ENCODE measurements around the gene PSMB5. TPM values are rescaled to one million over a fixed set of nuclear protein-coding genes. Genes with fewer than 3 reads are reported as not detected.
A peak's percentile ranks its signal among the peaks of the same experiment; 100 is the strongest.

PSMB5 gene
- total RNA-seq, 1 experiment from 2014 or later = 224 TPM

DNA sequence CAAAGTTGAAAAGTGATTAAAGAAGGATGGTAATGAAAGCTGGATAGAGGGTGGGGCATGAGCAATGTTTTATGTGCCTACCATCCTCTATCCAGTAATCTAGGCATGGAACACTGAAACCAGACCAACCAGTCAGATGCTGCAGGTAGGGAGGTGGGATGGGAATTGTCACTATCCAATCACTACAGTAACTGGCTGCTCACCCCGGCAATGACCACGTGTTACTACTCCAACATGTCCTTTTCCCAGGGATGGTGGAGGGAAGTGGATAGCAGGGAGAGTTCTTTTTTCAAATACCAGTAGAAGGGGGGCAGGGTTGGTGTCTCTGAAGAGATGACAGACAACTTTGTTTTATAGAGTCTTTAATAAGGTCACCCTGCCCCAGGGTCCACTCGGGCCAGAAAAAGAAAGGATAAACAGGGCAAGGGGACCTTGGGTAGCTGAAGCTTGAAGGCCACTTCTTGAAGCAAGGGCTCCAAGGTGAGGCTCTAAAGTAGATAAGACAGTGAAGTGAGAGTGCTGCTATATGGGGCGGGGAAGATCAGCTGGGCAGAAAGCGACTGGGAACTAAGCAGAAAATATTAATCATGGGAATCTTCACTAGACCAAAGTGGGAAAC, 37.3 kb upstream of the PSMB5 start (continued):
- TF ChIP-seq, protein P1, sequence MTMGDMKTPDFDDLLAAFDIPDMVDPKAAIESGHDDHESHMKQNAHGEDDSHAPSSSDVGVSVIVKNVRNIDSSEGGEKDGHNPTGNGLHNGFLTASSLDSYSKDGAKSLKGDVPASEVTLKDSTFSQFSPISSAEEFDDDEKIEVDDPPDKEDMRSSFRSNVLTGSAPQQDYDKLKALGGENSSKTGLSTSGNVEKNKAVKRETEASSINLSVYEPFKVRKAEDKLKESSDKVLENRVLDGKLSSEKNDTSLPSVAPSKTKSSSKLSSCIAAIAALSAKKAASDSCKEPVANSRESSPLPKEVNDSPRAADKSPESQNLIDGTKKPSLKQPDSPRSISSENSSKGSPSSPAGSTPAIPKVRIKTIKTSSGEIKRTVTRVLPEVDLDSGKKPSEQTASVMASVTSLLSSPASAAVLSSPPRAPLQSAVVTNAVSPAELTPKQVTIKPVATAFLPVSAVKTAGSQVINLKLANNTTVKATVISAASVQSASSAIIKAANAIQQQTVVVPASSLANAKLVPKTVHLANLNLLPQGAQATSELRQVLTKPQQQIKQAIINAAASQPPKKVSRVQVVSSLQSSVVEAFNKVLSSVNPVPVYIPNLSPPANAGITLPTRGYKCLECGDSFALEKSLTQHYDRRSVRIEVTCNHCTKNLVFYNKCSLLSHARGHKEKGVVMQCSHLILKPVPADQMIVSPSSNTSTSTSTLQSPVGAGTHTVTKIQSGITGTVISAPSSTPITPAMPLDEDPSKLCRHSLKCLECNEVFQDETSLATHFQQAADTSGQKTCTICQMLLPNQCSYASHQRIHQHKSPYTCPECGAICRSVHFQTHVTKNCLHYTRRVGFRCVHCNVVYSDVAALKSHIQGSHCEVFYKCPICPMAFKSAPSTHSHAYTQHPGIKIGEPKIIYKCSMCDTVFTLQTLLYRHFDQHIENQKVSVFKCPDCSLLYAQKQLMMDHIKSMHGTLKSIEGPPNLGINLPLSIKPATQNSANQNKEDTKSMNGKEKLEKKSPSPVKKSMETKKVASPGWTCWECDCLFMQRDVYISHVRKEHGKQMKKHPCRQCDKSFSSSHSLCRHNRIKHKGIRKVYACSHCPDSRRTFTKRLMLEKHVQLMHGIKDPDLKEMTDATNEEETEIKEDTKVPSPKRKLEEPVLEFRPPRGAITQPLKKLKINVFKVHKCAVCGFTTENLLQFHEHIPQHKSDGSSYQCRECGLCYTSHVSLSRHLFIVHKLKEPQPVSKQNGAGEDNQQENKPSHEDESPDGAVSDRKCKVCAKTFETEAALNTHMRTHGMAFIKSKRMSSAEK (CRISPR knock-in tag; IDR thresholded peaks at IDR 0.05; ENCODE audit: borderline replicate concordance) = no peak
- TF ChIP-seq USF2 (CRISPR knock-in tag; IDR thresholded peaks at IDR 0.05) (peak; percentile 62), JUN (CRISPR knock-in tag; IDR thresholded peaks at IDR 0.05) (no peak)

GRCh38 chr14:23071244-23071920, 36.7 kb upstream of the PSMB5 start:
- Mint-ChIP-seq H3K27ac (peak overlapping the region; percentile 96), H3K4me1 (peaks cover 38% of the 10 kb centered on the region), H3K9me3 (no peaks in the 10 kb centered on the region), H3K27me3 (ENCODE audit: low read depth) (no peaks in the 10 kb centered on the region), H3K36me3 (peaks cover 70% of the 10 kb centered on the region), H3K4me3 (peak overlapping the region; percentile 95)
- POLR2A ChIA-PET = interaction anchor here (0.5 to 2.3 kb wide), 12 partner anchors 11 to 250 kb away, joined by 3 to 24 read pairs (median 4); partner anchors contain the start of genes ACIN1, C14orf119, HAUS4 and PABPN1
- CTCF ChIA-PET = interaction anchor here (0.6 to 4.6 kb wide), 20 partner anchors 9 to 295 kb away, joined by 3 to 49 read pairs (median 4); partner anchors contain the start of genes ACIN1, C14orf119, CDH24 and PRMT5
- peak; percentile 82 for DNase-seq (ENCODE audit: low spot score)
- ATAC-seq = peak; percentile 87
- TF ChIP-seq NFATC4 (CRISPR knock-in tag; IDR thresholded peaks at IDR 0.05) (0 out of 2 replicates have a peak, but pooled peaks have one; percentile 26), FOXJ3 (CRISPR knock-in tag; IDR thresholded peaks at IDR 0.05; ENCODE audit: borderline replicate concordance) (no peak), AR (CRISPR knock-in tag; IDR thresholded peaks at IDR 0.05) (0 out of 2 replicates have a peak, but pooled peaks have one; percentile 48), ATF1 (CRISPR knock-in tag; IDR thresholded peaks at IDR 0.05) (no peak), FOXK1 (CRISPR knock-in tag; IDR thresholded peaks at IDR 0.05) (peak; percentile 69; the same call in 1 of the 2 replicates), ZNF219 (CRISPR knock-in tag; IDR thresholded peaks at IDR 0.05; ENCODE audit: borderline replicate concordance) (no peak), CREM (CRISPR knock-in tag; IDR thresholded peaks at IDR 0.05) (no peak), PRRX2 (CRISPR knock-in tag; IDR thresholded peaks at IDR 0.05) (no peak), ZMAT4 (CRISPR knock-in tag; IDR thresholded peaks at IDR 0.05) (no peak), GTF2I (CRISPR knock-in tag; conservative IDR thresholded peaks at IDR 0.05) (peak; percentile 91)
- TF ChIP-seq, protein P2, sequence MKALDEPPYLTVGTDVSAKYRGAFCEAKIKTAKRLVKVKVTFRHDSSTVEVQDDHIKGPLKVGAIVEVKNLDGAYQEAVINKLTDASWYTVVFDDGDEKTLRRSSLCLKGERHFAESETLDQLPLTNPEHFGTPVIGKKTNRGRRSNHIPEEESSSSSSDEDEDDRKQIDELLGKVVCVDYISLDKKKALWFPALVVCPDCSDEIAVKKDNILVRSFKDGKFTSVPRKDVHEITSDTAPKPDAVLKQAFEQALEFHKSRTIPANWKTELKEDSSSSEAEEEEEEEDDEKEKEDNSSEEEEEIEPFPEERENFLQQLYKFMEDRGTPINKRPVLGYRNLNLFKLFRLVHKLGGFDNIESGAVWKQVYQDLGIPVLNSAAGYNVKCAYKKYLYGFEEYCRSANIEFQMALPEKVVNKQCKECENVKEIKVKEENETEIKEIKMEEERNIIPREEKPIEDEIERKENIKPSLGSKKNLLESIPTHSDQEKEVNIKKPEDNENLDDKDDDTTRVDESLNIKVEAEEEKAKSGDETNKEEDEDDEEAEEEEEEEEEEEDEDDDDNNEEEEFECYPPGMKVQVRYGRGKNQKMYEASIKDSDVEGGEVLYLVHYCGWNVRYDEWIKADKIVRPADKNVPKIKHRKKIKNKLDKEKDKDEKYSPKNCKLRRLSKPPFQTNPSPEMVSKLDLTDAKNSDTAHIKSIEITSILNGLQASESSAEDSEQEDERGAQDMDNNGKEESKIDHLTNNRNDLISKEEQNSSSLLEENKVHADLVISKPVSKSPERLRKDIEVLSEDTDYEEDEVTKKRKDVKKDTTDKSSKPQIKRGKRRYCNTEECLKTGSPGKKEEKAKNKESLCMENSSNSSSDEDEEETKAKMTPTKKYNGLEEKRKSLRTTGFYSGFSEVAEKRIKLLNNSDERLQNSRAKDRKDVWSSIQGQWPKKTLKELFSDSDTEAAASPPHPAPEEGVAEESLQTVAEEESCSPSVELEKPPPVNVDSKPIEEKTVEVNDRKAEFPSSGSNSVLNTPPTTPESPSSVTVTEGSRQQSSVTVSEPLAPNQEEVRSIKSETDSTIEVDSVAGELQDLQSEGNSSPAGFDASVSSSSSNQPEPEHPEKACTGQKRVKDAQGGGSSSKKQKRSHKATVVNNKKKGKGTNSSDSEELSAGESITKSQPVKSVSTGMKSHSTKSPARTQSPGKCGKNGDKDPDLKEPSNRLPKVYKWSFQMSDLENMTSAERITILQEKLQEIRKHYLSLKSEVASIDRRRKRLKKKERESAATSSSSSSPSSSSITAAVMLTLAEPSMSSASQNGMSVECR (CRISPR knock-in tag; IDR thresholded peaks at IDR 0.05; ENCODE audit: borderline replicate concordance) = no peak
- TF ChIP-seq, protein P3, sequence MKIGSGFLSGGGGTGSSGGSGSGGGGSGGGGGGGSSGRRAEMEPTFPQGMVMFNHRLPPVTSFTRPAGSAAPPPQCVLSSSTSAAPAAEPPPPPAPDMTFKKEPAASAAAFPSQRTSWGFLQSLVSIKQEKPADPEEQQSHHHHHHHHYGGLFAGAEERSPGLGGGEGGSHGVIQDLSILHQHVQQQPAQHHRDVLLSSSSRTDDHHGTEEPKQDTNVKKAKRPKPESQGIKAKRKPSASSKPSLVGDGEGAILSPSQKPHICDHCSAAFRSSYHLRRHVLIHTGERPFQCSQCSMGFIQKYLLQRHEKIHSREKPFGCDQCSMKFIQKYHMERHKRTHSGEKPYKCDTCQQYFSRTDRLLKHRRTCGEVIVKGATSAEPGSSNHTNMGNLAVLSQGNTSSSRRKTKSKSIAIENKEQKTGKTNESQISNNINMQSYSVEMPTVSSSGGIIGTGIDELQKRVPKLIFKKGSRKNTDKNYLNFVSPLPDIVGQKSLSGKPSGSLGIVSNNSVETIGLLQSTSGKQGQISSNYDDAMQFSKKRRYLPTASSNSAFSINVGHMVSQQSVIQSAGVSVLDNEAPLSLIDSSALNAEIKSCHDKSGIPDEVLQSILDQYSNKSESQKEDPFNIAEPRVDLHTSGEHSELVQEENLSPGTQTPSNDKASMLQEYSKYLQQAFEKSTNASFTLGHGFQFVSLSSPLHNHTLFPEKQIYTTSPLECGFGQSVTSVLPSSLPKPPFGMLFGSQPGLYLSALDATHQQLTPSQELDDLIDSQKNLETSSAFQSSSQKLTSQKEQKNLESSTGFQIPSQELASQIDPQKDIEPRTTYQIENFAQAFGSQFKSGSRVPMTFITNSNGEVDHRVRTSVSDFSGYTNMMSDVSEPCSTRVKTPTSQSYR (CRISPR knock-in tag; IDR thresholded peaks at IDR 0.05) = peak; percentile 48; the same call in 1 of the 2 replicates
